Ascending aorta (tissue), 2 donors: ENCODE measurements around the gene DNAAF8. TPM values are rescaled to one million over a fixed set of nuclear protein-coding genes. Genes with fewer than 3 reads are reported as not detected.
A peak's percentile ranks its signal among the peaks of the same experiment; 100 is the strongest.

Source experiments
- DNase-seq, 2 donors: peaks; one replicate each; pipeline ENCODE4 v3.0.0-alpha.2; 2019; ENCODE audit warnings: low spot score in 2 of 2
- H3K27ac ChIP-seq, 2 donors: fragments of 200-600 bp; sonication (generic); one replicate each; pipeline ENCODE4 v1.5.1; 2016 to 2017; ENCODE audit warnings: mild to moderate bottlenecking in 1 of 2
- H3K27me3 ChIP-seq: fragments of 200-600 bp; sonication (generic); one replicate; pipeline ENCODE4 v1.5.1; 2017
- H3K36me3 ChIP-seq, 2 donors: fragments of 200-600 bp; sonication (generic); one replicate each; pipeline ENCODE4 v1.5.1; 2016
- H3K4me1 ChIP-seq, 2 donors: fragments of 200-600 bp; sonication (generic); one replicate each; pipeline ENCODE4 v1.5.1; 2016 to 2017; ENCODE audit warnings: mild to moderate bottlenecking in 1 of 2
- H3K4me3 ChIP-seq, 2 donors: fragments of 200-600 bp; sonication (generic); one replicate each; pipeline ENCODE4 v1.5.1; 2016 to 2017; ENCODE audit warnings: mild to moderate bottlenecking in 1 of 2
- H3K9me3 ChIP-seq, 2 donors: fragments of 200-600 bp; sonication (generic); one replicate each; pipeline ENCODE4 v1.5.1; 2016
- intact Hi-C: fragments of 100-400 bp; cut with DNase I; formaldehyde crosslinking; loops from one replicate; pipeline ENCODE4 v1.15.1; 2023
- total RNA-seq: library from RNA; depleted of rRNA; stranded (reverse); fragments of >200 nt; gene quantifications from one replicate; pipeline ENCODE4 v1.1.0, GENCODE V29; 2016
- TF ChIP-seq, protein P1 (sequence below), 3 experiments: fragments of 200-600 bp in 2 of 3; fragments of 450-650 bp in 1 of 3; sonication (generic) in 2 of 3; IDR thresholded peaks; one replicate each; pipeline ENCODE4 v1.5.1; 2016 to 2019; ENCODE audit warnings: antibody characterized with exemption in 3 of 3, mild to moderate bottlenecking in 1 of 3, moderate library complexity in 1 of 3

DNAAF8 gene
- total RNA-seq, 1 donor from 2014 or later = not detected

DNA sequence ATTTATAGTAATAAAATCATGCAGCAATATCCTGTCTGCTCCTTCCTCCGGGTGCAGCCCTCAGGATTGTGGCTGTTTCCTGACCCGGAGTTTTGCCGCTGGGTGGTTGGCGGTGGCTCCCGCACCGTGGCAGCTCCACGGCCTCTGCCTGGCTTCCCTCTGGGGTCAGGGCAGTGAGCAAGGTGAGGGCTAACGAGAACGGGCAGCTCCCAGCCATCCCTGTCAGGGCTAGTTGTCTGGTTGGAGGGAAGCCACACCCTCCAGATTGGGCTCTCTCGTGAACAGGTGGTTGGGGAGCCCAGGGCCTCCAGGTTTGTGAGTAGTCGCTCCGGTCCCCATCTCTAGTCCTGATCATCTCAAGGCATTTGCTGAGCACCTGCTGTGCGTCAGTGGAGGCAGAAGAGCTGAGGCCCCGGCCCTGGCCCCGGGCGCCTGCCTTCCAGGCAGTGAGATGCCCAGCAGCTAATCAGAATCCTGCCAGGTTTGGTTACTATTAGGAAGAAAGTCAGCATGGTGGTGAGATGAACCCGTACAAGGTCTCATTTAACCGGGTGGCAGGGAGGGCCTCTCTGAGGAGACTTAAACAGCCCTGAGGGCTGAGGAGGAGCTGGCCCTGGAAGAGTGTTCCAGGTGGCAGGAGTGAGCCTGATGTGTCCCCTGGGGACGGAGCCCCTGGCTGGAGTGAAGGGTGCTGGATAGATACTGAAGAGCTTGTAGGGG, 43.2 kb upstream of the DNAAF8 start:
- Histone ChIP-seq H3K27ac (no peak overlapping the region), H3K9me3 (no peaks in the 10 kb centered on the region), H3K27me3 (no peaks in the 10 kb centered on the region), H3K4me3 (no peak overlapping the region), H3K36me3 (peaks cover 17 to 44% of the 10 kb centered on the region in 2 donors), H3K4me1 (peaks cover 15 to 25% of the 10 kb centered on the region in 2 donors)
- TF ChIP-seq, protein P1, sequence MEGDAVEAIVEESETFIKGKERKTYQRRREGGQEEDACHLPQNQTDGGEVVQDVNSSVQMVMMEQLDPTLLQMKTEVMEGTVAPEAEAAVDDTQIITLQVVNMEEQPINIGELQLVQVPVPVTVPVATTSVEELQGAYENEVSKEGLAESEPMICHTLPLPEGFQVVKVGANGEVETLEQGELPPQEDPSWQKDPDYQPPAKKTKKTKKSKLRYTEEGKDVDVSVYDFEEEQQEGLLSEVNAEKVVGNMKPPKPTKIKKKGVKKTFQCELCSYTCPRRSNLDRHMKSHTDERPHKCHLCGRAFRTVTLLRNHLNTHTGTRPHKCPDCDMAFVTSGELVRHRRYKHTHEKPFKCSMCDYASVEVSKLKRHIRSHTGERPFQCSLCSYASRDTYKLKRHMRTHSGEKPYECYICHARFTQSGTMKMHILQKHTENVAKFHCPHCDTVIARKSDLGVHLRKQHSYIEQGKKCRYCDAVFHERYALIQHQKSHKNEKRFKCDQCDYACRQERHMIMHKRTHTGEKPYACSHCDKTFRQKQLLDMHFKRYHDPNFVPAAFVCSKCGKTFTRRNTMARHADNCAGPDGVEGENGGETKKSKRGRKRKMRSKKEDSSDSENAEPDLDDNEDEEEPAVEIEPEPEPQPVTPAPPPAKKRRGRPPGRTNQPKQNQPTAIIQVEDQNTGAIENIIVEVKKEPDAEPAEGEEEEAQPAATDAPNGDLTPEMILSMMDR (IDR thresholded peaks at IDR 0.05) = no peak
- no peak for DNase-seq
- intact Hi-C loops = loop anchor here (5.0 kb wide), 1 partner anchor 74 kb away; no protein-coding TSS in a partner anchor

DNA sequence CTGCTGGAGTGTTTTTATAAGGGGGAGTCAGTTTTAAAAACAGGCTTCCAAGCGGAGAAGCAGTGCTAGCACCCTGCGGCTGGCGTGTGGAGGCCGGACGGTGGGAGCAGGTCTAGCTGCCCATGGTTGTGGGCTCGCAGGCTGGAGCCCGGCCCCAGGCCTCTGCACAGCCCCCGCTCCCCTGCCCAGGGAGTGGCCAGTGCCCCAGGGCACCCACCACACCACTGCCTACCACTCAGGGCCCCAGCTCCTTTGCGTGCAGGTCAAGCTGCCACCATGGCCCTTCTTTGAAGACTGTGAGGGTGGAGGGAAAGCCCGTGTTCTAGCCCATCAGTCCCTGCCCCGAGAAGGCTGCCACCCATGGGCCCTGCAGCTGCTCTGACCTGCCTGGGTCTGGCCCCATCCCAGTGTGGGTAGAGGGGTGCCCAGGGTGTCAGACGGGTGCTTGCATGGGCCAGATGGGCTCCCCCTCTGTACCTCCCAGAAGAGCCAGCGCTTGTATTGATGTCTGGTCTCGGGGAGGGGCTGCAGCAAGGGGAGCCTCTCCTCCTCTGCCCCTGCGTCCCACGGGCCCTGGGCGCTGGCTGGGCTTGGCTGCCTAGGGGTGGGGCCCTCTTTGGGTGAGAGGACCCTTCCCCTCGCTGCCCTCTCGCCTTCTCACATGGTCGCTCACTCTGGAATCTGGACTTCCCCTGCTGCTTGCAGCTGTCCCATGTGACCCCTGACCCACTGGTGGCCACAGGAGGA, 42.5 kb upstream of the DNAAF8 start:
- H3K4me3 ChIP-seq = no peak overlapping the region
- H3K27ac ChIP-seq = no peak overlapping the region
- H3K9me3 ChIP-seq = no peaks in the 10 kb centered on the region
- DNase-seq = peak in 1 of 2 donors; percentile 66
- H3K27me3 ChIP-seq = no peaks in the 10 kb centered on the region
- intact Hi-C loops = loop anchor here (2.0 to 5.0 kb wide), 2 partner anchors 75 to 77 kb away; no protein-coding TSS in a partner anchor
- H3K4me1 ChIP-seq = peaks cover 15 to 32% of the 10 kb centered on the region in 2 donors
- TF ChIP-seq, protein P1 (IDR thresholded peaks at IDR 0.05) = no peak
- H3K36me3 ChIP-seq = peaks cover 17 to 44% of the 10 kb centered on the region in 2 donors

DNA sequence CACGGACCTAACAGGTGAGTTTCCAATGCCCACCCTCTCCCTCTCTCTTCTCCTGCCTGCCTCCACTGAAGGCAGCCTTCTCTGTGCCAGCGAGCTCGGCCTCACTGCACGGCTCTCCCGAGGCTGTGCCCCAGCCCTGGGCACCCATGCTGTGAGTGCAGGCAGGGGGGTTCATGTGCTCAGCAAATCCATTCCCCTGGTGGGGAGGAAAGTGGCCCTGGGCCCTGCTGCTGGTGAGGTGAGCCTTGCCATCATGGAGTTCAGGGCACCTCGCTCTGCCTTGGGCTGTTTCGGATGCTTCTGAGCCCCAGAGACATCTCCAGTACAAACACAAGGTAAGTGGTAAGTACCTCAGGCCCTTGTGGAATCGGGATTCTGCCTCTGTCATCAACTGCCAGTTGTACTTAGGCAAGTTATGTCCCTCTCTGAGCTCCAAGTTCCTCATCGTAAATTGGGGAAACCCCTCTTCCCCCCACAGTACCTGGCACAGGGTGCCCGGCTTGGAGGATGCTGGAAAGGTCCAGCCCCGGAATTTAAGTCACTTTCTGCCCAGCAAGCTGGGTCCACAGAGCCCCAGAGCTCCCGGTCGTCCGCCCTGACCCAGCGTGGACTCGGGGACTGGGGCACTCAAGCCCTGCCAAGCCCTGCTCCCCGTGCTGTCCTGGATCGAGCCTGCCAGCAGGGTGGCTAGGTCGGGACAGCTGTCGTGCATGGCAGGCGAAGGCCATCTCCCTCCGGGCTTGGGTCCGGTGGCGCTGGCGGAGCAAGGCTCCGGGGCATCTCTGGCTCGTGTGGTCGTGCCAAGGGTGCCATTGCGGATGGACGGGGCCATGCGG, 41.7 kb upstream of the DNAAF8 start:
- Histone ChIP-seq H3K27me3 (no peaks in the 10 kb centered on the region), H3K36me3 (peaks cover 19 to 46% of the 10 kb centered on the region in 2 donors), H3K4me3 (peak overlapping the region; percentile 85 to 93), H3K9me3 (no peaks in the 10 kb centered on the region), H3K4me1 (peaks cover 15 to 32% of the 10 kb centered on the region in 2 donors), H3K27ac (peak overlapping the region; percentile 61 to 78)
- TF ChIP-seq, protein P1 (IDR thresholded peaks at IDR 0.05) = no peak
- intact Hi-C loops = loop anchor here (1.0 to 5.0 kb wide), 3 partner anchors 42 to 76 kb away; partner anchors contain the start of genes ANKS3 and DNAAF8
- DNase-seq = peak in 1 of 2 donors; percentile 66

DNA sequence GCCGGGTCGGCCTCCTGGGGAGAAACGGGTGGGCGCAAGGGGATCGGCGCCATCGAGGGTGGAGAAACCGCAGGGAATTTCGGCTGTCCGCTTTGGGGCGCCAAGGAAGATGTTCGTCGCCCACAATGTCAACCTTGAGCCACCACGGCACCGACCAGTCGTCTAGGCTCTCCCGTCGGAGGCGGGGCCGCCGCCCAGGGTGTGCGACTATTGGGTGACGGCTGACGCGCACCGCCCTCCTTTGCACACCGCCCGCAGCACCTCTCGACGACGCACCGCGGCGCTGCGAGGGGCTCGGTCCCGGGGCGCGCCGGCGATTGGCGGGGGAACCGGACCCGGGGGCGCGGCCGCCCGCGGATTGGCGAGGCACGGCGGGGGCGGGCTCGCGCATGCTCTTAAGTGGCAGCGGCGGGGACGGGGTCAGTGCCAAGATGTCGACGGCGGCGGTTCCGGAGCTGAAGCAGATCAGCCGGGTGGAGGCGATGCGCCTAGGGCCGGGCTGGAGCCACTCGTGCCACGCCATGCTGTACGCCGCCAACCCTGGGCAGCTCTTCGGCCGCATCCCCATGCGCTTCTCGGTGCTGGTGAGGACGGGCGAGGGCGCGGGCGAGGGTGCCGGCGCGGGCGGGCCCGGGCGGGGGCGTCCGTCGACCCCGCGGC, 40.9 kb upstream of the DNAAF8 start, which contains the start of gene NUDT16L1:
Gene NUDT16L1, plus strand, starts transcription at position 267 of the 660 bp plus-strand sequence. Its CDS starts 165 bp downstream, at position 432.
- intact Hi-C loops = loop anchor here (1.0 to 5.0 kb wide), 3 partner anchors 41 to 76 kb away; partner anchors contain the start of genes ANKS3 and DNAAF8
- Histone ChIP-seq H3K36me3 (peaks cover 23 to 46% of the 10 kb centered on the region in 2 donors), H3K4me3 (peak within 1 kb of the TSS; percentile 85 to 93), H3K27me3 (no peaks in the 10 kb centered on the region), H3K27ac (peak within 1 kb of the TSS; percentile 78 to 83), H3K4me1 (peaks cover 15 to 32% of the 10 kb centered on the region in 2 donors), H3K9me3 (no peaks in the 10 kb centered on the region)
- TF ChIP-seq, protein P1 (IDR thresholded peaks at IDR 0.05) = peak; percentile 19 to 23 (median 23)
- DNase-seq = peak; percentile 86 to 98
